GM12891 (cell line): Measurements from ENCODE around the gene TRPM3.

ENCODE experiments used
- PAX5 ChIP-seq: IDR thresholded peaks from 2 replicates; pipeline ENCODE4 v1.6.1; 2011; ENCODE audit warnings: low read length, moderate library complexity, mild to moderate bottlenecking; ENCODE audit not compliant: insufficient read depth, severe bottlenecking
- POLR2A ChIP-seq: IDR thresholded peaks from 2 replicates; pipeline ENCODE4 v1.6.1; 2011; ENCODE audit warnings: low read depth, low read length, control low read depth
- POLR2AphosphoS5 ChIP-seq: IDR thresholded peaks from 2 replicates; pipeline ENCODE4 v1.6.1; 2011; ENCODE audit warnings: low read depth, low read length, control low read depth
- SPI1 ChIP-seq: IDR thresholded peaks from 2 replicates; pipeline ENCODE4 v1.6.1; 2011; ENCODE audit warnings: low read depth, low read length, control low read depth
- TAF1 ChIP-seq: IDR thresholded peaks from 2 replicates; pipeline ENCODE4 v1.6.1; 2011; ENCODE audit warnings: low read depth, low read length, control low read depth

DNA sequence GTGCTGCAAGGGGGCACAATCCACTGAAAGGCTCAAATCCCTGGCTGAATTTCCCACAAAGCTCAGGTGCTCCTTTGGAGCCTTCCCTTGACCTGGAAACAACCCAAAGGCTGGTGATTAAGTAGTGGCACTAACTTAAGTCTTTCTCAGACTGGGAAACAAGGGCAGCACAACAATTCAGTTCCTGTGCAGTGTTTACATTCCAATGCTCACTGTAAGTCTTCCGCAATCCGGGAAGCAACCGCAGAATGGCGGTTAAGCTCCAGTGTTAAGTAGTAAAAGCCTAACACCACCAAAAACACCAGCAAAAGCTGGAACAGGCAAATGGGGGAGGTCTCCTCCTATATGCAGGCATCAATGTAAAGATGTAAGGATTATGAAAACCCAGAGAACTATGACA lies 117.2 kb downstream of the TRPM3 start:
- no peak for TF ChIP-seq POLR2AphosphoS5
- TF ChIP-seq TAF1 = no peak
- no peak for TF ChIP-seq POLR2A
- no peak for TF ChIP-seq PAX5
- no peak for TF ChIP-seq SPI1
